HL-60 (cell line): Measurements from ENCODE around the gene LETM1.
A peak's percentile ranks its signal among the peaks of the same experiment; 100 is the strongest.

ENCODE experiments used
- DNase-seq, 2 experiments: peaks; one replicate each; pipeline ENCODE4 v3.0.0-alpha.2; 2010 to 2020; ENCODE audit warnings: low read depth in 1 of 2, low spot score in 1 of 2
- H3K27ac ChIP-seq: fragments of 250-450 bp; sonication (Bioruptor Pico); replicated peaks from 2 replicates; pipeline ENCODE4 v1.5.1; 2020; ENCODE audit warnings: mild to moderate bottlenecking, moderate library complexity
- H3K27me3 ChIP-seq: fragments of 250-450 bp; sonication (Bioruptor Pico); 2 replicates; pipeline ENCODE4 v1.5.1; 2021; ENCODE audit warnings: mild to moderate bottlenecking, moderate library complexity; ENCODE audit not compliant: insufficient read depth, poor library complexity, severe bottlenecking
- H3K4me3 ChIP-seq: replicated peaks from 2 replicates; pipeline ENCODE4 v1.5.1; 2011; ENCODE audit warnings: mild to moderate bottlenecking, control low read depth, low read length; ENCODE audit not compliant: insufficient read depth
- GABPA ChIP-seq: IDR thresholded peaks from 2 replicates; pipeline ENCODE4 v1.6.1; 2012; ENCODE audit warnings: low read depth
- POLR2AphosphoS5 ChIP-seq: IDR thresholded peaks from 2 replicates; pipeline ENCODE4 v1.6.1; 2012; ENCODE audit warnings: low read depth
- SPI1 ChIP-seq: IDR thresholded peaks from 2 replicates; pipeline ENCODE4 v1.6.1; 2012; ENCODE audit warnings: low read depth, mild to moderate bottlenecking, borderline replicate concordance
- TF ChIP-seq, protein P1 (sequence below): IDR thresholded peaks from 2 replicates; pipeline ENCODE4 v1.6.1; 2012; ENCODE audit warnings: low read depth; ENCODE audit not compliant: insufficient replicate concordance
- TF ChIP-seq, protein P2 (sequence below): IDR thresholded peaks from one replicate; pipeline ENCODE4 v1.5.1; 2011; ENCODE audit warnings: low read length, control low read depth, inconsistent platforms; ENCODE audit not compliant: insufficient read depth

The LETM1 gene

DNA sequence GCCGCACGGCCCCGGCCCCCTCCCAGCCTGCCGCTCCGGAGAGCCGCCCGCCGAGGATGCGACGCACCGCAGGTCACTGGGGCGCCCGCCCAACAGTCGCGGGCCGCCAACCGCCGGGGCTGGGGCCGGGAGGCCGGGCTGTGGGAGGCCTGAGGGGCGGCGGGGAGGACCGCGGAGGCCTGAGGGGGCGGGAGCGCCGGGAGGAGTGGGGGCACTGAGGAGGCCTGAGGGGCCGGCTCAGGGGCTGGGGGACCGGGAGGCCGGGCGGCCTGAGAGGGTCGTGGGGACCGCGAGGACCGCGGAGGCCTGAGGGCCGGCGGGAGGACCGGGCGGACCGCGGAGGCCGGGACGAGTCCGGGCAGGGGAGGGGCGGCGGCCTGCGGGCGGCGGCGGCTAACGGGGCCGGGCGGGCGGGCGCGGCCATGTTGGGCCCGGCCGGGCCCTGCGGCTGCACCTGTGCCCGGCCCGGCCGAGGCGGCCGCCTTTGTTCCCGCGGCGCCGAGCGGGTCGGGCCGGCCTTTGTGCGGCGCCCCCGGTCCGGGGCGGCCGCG, 15.6 kb upstream of the LETM1 start:
- Histone ChIP-seq H3K4me3 (peak overlapping the region; percentile 65), H3K27me3 (no peaks in the 10 kb centered on the region), H3K27ac (no peak overlapping the region)
- TF ChIP-seq SPI1 (no peak), GABPA (no peak), POLR2AphosphoS5 (no peak)
- TF ChIP-seq, protein P1, sequence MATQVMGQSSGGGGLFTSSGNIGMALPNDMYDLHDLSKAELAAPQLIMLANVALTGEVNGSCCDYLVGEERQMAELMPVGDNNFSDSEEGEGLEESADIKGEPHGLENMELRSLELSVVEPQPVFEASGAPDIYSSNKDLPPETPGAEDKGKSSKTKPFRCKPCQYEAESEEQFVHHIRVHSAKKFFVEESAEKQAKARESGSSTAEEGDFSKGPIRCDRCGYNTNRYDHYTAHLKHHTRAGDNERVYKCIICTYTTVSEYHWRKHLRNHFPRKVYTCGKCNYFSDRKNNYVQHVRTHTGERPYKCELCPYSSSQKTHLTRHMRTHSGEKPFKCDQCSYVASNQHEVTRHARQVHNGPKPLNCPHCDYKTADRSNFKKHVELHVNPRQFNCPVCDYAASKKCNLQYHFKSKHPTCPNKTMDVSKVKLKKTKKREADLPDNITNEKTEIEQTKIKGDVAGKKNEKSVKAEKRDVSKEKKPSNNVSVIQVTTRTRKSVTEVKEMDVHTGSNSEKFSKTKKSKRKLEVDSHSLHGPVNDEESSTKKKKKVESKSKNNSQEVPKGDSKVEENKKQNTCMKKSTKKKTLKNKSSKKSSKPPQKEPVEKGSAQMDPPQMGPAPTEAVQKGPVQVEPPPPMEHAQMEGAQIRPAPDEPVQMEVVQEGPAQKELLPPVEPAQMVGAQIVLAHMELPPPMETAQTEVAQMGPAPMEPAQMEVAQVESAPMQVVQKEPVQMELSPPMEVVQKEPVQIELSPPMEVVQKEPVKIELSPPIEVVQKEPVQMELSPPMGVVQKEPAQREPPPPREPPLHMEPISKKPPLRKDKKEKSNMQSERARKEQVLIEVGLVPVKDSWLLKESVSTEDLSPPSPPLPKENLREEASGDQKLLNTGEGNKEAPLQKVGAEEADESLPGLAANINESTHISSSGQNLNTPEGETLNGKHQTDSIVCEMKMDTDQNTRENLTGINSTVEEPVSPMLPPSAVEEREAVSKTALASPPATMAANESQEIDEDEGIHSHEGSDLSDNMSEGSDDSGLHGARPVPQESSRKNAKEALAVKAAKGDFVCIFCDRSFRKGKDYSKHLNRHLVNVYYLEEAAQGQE = no peak
- TF ChIP-seq, protein P2, sequence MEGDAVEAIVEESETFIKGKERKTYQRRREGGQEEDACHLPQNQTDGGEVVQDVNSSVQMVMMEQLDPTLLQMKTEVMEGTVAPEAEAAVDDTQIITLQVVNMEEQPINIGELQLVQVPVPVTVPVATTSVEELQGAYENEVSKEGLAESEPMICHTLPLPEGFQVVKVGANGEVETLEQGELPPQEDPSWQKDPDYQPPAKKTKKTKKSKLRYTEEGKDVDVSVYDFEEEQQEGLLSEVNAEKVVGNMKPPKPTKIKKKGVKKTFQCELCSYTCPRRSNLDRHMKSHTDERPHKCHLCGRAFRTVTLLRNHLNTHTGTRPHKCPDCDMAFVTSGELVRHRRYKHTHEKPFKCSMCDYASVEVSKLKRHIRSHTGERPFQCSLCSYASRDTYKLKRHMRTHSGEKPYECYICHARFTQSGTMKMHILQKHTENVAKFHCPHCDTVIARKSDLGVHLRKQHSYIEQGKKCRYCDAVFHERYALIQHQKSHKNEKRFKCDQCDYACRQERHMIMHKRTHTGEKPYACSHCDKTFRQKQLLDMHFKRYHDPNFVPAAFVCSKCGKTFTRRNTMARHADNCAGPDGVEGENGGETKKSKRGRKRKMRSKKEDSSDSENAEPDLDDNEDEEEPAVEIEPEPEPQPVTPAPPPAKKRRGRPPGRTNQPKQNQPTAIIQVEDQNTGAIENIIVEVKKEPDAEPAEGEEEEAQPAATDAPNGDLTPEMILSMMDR = no peak
- DNase-seq = no peak

DNA sequence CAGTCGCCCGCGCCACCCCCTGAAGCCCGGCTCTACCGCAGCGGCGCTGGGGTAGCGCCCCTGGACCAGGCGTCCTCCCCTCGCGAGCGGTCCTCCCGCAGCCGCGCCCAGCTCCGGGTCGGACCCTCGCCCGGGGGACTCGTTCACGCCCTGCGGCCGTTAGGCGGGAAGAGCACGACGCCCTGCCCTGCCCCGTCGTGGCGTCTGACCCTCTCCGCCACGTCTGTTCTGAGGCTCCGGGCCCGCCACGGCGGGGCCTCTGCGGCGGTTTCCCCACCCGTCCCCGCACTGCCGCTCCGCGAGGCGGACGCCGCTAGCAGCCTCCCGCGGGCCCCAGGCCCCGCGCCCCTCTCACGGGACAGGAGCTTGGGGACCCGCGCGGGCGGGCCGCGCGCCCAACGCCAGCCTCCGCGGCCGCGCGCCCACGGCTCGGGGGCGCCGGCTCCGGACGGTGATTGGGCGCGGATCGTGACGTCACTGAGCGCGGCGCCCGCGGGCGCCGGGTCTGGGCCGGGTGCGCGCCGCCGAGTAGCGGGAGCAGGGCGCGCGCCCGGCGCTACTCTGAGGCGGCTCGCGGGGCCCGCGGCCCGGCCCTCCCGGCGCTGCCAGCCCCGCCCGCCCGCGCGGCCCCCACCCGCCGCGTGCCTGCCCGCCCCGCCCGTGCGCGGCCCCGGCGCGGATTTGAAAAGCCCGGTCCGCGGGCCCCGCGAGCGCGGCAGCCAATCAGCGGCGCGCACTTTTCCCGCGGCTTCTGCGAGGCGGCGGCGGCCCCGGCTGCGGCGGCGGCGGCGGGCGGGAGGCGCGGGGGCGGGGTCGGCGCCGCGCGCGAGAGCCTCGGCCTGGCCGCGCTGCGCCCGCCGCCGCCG, 14.9 kb upstream of the LETM1 start, which contains the start of gene NSD2:
NSD2 (plus strand) TSS at position 816 of the 866 bp plus-strand sequence. CDS start 29,262 bp downstream, outside the sequence.
- peak within 1 kb of the TSS; percentile 65 for H3K4me3 ChIP-seq
- H3K27ac ChIP-seq = peak within 1 kb of the TSS; percentile 99
- no peak for TF ChIP-seq SPI1
- peak; percentile 92; the same call in 1 of the 2 replicates for TF ChIP-seq POLR2AphosphoS5
- no peak for TF ChIP-seq GABPA
- TF ChIP-seq, protein P1 = peak; percentile 52
- H3K27me3 ChIP-seq = no peaks in the 10 kb centered on the region
- peak; percentile 75 to 82 for DNase-seq

DNA sequence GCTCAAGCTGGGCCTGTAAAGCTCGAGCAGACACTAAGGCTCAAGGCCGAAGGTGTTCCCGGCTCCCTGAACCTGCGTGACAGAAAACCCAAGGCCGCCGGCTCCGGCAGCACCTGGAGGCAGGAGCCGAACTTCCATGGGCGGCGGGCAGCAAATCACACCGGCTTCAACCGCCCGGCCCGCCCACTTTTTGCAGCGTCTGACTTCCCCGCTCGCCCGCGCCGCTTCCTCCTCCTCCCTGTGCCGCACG, 14.3 kb upstream of the LETM1 start:
- TF ChIP-seq GABPA (no peak), SPI1 (peak; percentile 64; the same call in 1 of the 2 replicates)
- TF ChIP-seq, protein P1 = no peak
- Histone ChIP-seq H3K27me3 (no peaks in the 10 kb centered on the region), H3K4me3 (peak overlapping the region; percentile 57), H3K27ac (peak overlapping the region; percentile 99)
- peak in 1 of 2 experiments; percentile 89 for DNase-seq

DNA sequence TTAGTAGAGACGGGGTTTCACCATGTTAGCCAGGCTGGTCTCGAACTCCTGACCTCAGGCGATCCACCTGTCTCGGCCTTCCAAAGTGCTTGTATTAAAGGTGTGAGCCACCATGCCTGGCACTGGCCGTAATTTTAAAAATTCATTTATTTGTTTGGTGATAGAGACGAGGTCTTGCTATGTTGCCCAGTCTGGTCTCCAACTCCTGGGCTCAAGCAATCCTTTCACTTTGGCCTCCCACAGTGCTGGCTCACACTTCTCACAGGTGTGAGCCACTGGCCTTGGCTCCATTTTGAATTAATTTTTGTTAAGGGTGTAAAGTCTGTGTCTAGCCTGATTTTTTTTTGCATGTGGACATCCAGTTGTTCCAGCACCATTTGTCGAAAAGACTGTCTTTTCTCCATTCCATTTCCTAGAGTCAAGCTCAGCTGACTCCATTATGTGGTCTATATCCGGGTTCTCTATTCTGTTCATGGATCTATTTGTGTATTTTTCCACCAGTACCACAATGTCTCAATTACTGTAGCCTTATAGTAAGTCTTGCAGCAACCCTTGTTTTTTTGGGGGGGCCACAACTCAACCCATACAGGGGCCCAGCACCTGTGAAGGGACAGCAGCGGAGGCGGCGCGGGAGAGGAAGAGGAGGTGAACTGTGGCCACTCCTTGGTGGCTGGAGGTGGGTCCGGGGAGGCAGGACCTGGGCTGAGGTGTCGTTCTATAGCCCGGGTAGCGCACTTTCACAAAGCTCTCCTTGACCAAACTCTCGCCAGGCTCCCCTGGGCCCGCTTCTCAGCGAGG, 13.8 kb upstream of the LETM1 start:
- no peak for DNase-seq
- no peak for TF ChIP-seq SPI1
- TF ChIP-seq, protein P1 = no peak
- TF ChIP-seq POLR2AphosphoS5 = no peak
- no peak for TF ChIP-seq GABPA
- TF ChIP-seq, protein P2 = no peak
- Histone ChIP-seq H3K4me3 (peak overlapping the region; percentile 57), H3K27ac (peak overlapping the region; percentile 99), H3K27me3 (no peaks in the 10 kb centered on the region)
